PC-9 (cell line): ENCODE data around the gene PTPRD. TPM values are rescaled to one million over a fixed set of nuclear protein-coding genes. Genes with fewer than 3 reads are reported as not detected.

Experiments used
- BruUV-seq: library from RNA; stranded (reverse); fragments of 400-500 nt; replicated peaks from 2 replicates; lab custom pipeline; 2021; lab: Mats Ljungman, UMichigan
- CTCF ChIA-PET: fragments of 300-600 bp; sonication (Branson Sonifier 250); formaldehyde crosslinking; loops from one replicate; lab custom pipeline; 2022; ENCODE audit warnings: antibody characterized with exemption; lab: Charles Lee
- POLR2A ChIA-PET: fragments of 300-600 bp; sonication (Branson Sonifier 250); formaldehyde crosslinking; loops from one replicate; lab custom pipeline; 2022; ENCODE audit warnings: antibody characterized with exemption; ENCODE audit not compliant: unreplicated experiment; lab: Charles Lee
- DNase-seq, 2 experiments: peaks; one replicate each; pipeline versions ENCODE4 v3.0.0 to v3.0.0-alpha.2; 2015 to 2022; ENCODE audit warnings: mixed read lengths in 1 of 2
- H2AFZ ChIP-seq: fragments of 200-600 bp; sonication (generic); 2 replicates; pipeline ENCODE4 v1.8.1; 2017; ENCODE audit warnings: antibody characterized with exemption
- H3F3A ChIP-seq: fragments of 200-600 bp; sonication (generic); 2 replicates; pipeline ENCODE4 v1.8.1; 2017; ENCODE audit warnings: antibody characterized with exemption, mild to moderate bottlenecking, low read depth; ENCODE audit not compliant: insufficient read depth
- H3K27ac ChIP-seq: fragments of 200-600 bp; sonication (generic); 2 replicates; pipeline ENCODE4 v1.6.1; 2016; ENCODE audit warnings: mixed run types
- H3K27me3 ChIP-seq: fragments of 200-600 bp; sonication (generic); 2 replicates; pipeline ENCODE4 v1.6.1; 2016; ENCODE audit warnings: low read depth, mixed run types; ENCODE audit not compliant: insufficient read depth
- H3K36me3 ChIP-seq: fragments of 200-600 bp; sonication (generic); 2 replicates; pipeline ENCODE4 v1.6.1; 2016; ENCODE audit warnings: low read depth, mixed run types
- H3K4me1 ChIP-seq: fragments of 200-600 bp; sonication (generic); replicated peaks from 2 replicates; pipeline ENCODE4 v1.6.1; 2016; ENCODE audit warnings: mixed run types; ENCODE audit not compliant: insufficient read depth
- H3K4me2 ChIP-seq: fragments of 200-600 bp; sonication (generic); 2 replicates; pipeline ENCODE4 v1.6.1; 2017; ENCODE audit warnings: mixed run types
- H3K4me3 ChIP-seq: fragments of 200-600 bp; sonication (generic); 2 replicates; pipeline ENCODE4 v1.6.1; 2016; ENCODE audit warnings: mixed run types
- H3K79me2 ChIP-seq: fragments of 200-600 bp; sonication (generic); 2 replicates; pipeline ENCODE4 v1.6.1; 2017; ENCODE audit warnings: low read depth, mixed run types
- H3K9me2 ChIP-seq: fragments of 200-600 bp; sonication (generic); 2 replicates; pipeline ENCODE4 v1.8.1; 2017; ENCODE audit warnings: mild to moderate bottlenecking; ENCODE audit not compliant: insufficient read depth
- H3K9me3 ChIP-seq: fragments of 200-600 bp; sonication (generic); 2 replicates; pipeline ENCODE4 v1.8.1; 2016; ENCODE audit warnings: low read depth; ENCODE audit not compliant: insufficient read depth
- H4K20me1 ChIP-seq: fragments of 200-600 bp; sonication (generic); 2 replicates; pipeline ENCODE4 v1.8.1; 2017; ENCODE audit not compliant: insufficient read depth
- CTCF ChIP-seq: fragments of 200-600 bp; sonication (generic); conservative IDR thresholded peaks from 2 replicates; pipeline ENCODE4 v1.6.1; 2017; ENCODE audit warnings: mixed run types, antibody characterized with exemption, mild to moderate bottlenecking, moderate library complexity
- EZH2 ChIP-seq: fragments of 200-600 bp; sonication (generic); IDR thresholded peaks from 2 replicates; pipeline ENCODE4 v1.8.0; 2017; ENCODE audit warnings: antibody characterized with exemption, low read depth
- intact Hi-C: fragments of 100-400 bp; cut with micrococcal nuclease; formaldehyde crosslinking; loops from one replicate; pipeline ENCODE4 v1.10.0; 2022; ENCODE audit not compliant: unreplicated experiment
- total RNA-seq: library from RNA; stranded (reverse); gene quantifications from 2 replicates; pipeline ENCODE4 v1.2.3, GENCODE V29; 2021

The PTPRD gene
- total RNA-seq, 1 experiment from 2014 or later, result not detected

DNA sequence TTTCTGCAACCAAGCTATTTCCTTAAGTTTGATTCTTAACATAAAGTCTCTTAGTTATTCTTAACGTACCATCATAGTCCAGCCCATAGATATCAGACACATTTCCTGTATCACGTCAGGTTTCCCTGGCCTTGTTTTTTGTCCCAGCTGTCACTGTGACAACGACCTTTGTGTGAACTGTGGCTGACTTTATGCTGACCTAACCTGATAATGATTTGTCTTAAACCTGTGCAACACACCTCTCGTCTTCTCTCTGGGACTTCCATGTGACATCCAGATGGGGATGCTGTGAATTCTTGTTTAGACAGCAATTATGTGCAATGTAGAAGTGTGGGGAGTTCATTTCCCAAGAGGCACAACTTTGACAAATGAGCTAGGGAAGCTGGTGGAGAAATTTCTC lies 662.8 kb downstream of the PTPRD start:
- no peaks in the 10 kb centered on the region for H3K9me2 ChIP-seq
- H4K20me1 ChIP-seq, result no peaks in the 10 kb centered on the region
- no peak overlapping the region for H3K27ac ChIP-seq
- BruUV-seq, result no TSS peak
- H3K4me1 ChIP-seq, result no peaks in the 10 kb centered on the region
- POLR2A ChIA-PET, result no interaction called here
- no peak overlapping the region for H3K4me2 ChIP-seq
- H3K27me3 ChIP-seq, result no peaks in the 10 kb centered on the region
- H3K9me3 ChIP-seq, result no peaks in the 10 kb centered on the region
- no peak for DNase-seq
- no peak overlapping the region for H2AFZ ChIP-seq
- CTCF ChIA-PET, result no interaction called here
- no peaks in the 10 kb centered on the region for H3F3A ChIP-seq
- H3K4me3 ChIP-seq, result no peak overlapping the region
- no peaks in the 10 kb centered on the region for H3K79me2 ChIP-seq
- intact Hi-C loops, result no loop called here
- no peak for TF ChIP-seq EZH2
- TF ChIP-seq CTCF, result no peak
- no peaks in the 10 kb centered on the region for H3K36me3 ChIP-seq

GRCh38 chr9:9949368-9949767 lies 663.4 kb downstream of the PTPRD start:
- no peaks in the 10 kb centered on the region for H3F3A ChIP-seq
- no peak overlapping the region for H2AFZ ChIP-seq
- H3K27me3 ChIP-seq, result no peaks in the 10 kb centered on the region
- no peaks in the 10 kb centered on the region for H3K36me3 ChIP-seq
- TF ChIP-seq EZH2, result no peak
- no peak for TF ChIP-seq CTCF
- no peak for DNase-seq
- POLR2A ChIA-PET, result no interaction called here
- H3K9me3 ChIP-seq, result no peaks in the 10 kb centered on the region
- H4K20me1 ChIP-seq, result no peaks in the 10 kb centered on the region
- H3K79me2 ChIP-seq, result no peaks in the 10 kb centered on the region
- no peaks in the 10 kb centered on the region for H3K9me2 ChIP-seq
- H3K4me3 ChIP-seq, result no peak overlapping the region
- no peak overlapping the region for H3K27ac ChIP-seq
- H3K4me2 ChIP-seq, result no peak overlapping the region
- H3K4me1 ChIP-seq, result no peaks in the 10 kb centered on the region
- CTCF ChIA-PET, result no interaction called here
- intact Hi-C loops, result no loop called here
- no TSS peak for BruUV-seq

DNA sequence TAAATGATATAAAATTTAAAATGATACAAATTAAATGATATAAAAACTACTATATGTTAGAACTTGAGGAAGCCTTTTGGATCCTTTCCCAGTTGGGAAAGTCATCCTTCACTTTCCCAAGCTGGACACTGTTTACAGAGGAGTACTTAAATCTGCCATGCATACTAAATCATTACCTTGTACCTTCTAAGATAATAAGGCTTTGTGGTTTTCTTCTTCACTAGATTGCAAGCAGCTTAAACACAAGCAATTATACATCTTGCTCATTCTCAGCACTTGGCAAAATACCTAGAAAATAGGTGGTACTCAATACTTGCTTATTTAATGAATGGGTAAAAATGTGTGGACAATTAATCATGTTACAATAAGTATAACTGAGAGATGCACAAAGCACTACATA lies 666.8 kb downstream of the PTPRD start:
- Histone ChIP-seq H3K27me3 (no peaks in the 10 kb centered on the region), H3K9me2 (no peaks in the 10 kb centered on the region), H2AFZ (no peak overlapping the region), H3K4me1 (no peaks in the 10 kb centered on the region), H3K4me3 (no peak overlapping the region), H4K20me1 (no peaks in the 10 kb centered on the region), H3K79me2 (no peaks in the 10 kb centered on the region), H3K27ac (no peak overlapping the region), H3F3A (no peaks in the 10 kb centered on the region), H3K4me2 (no peak overlapping the region), H3K36me3 (no peaks in the 10 kb centered on the region), H3K9me3 (no peaks in the 10 kb centered on the region)
- ChIA-PET POLR2A (no interaction called here), CTCF (no interaction called here)
- no peak for TF ChIP-seq EZH2
- no peak for DNase-seq
- intact Hi-C loops, result no loop called here
- no TSS peak for BruUV-seq

DNA sequence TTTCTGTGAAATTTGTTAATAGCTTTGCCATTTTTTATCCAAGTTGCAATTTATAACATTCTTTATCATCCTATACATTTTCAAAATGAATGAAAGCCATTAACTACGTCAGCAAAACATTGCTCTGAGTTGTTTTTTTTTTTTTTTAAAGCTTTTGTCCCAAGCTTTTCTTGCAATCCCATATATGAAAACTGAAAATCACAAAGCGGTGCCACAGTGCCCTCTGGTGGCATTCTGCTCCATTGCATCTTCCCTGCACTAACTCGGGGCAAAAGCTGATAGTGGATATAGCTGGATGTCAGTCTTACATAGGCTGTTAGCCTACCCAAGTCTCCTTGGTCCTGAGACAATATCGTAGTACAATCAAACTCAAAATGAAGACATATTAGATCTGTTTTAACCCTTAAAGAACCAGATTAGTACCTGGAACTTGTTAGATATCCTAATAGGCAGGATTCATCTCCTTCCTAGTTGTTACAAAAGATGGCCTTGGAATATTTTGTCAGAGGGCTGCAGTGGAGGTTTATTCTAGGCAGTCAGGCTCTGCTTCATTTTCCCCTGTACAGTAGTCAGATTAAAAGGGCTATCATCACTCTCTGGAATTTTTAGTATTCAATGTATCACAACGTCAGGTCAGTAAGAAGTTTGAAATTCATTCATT lies 669.9 kb downstream of the PTPRD start:
- H3K4me2 ChIP-seq, result no peak overlapping the region
- H3K27me3 ChIP-seq, result no peaks in the 10 kb centered on the region
- H2AFZ ChIP-seq, result no peak overlapping the region
- H3K4me3 ChIP-seq, result no peak overlapping the region
- H3K9me2 ChIP-seq, result no peaks in the 10 kb centered on the region
- no peaks in the 10 kb centered on the region for H3K4me1 ChIP-seq
- no peaks in the 10 kb centered on the region for H3K36me3 ChIP-seq
- no peaks in the 10 kb centered on the region for H3K9me3 ChIP-seq
- no TSS peak for BruUV-seq
- no peaks in the 10 kb centered on the region for H3K79me2 ChIP-seq
- intact Hi-C loops, result no loop called here
- no peaks in the 10 kb centered on the region for H3F3A ChIP-seq
- POLR2A ChIA-PET, result no interaction called here
- CTCF ChIA-PET, result interaction anchor here (0.7 kb wide), 1 partner anchor 11 kb away, joined by 3 read pairs; no protein-coding TSS in a partner anchor
- no peaks in the 10 kb centered on the region for H4K20me1 ChIP-seq
- H3K27ac ChIP-seq, result no peak overlapping the region
- peak; percentile 75 for TF ChIP-seq CTCF
- no peak for TF ChIP-seq EZH2
- DNase-seq, result peak; percentile 37 to 45
